ENCODE results near the gene SERPINA12. TPM values are rescaled to one million over a fixed set of nuclear protein-coding genes. Genes with fewer than 3 reads are reported as not detected.

The SERPINA12 gene
- total and polyA plus RNA-seq, 2 of the 13 experiments (the other 11 are each of a cell fraction or from before 2014, with no cell fraction given) = 0.08 TPM; not detected in 1

- TF ChIP-seq HMG20A (CRISPR knock-in tag; IDR thresholded peaks at IDR 0.05; ENCODE audit: borderline replicate concordance) = peak; percentile 78; the same call in 1 of the 2 replicates
- no peak for TF ChIP-seq FOXK1 (CRISPR knock-in tag; IDR thresholded peaks at IDR 0.05; ENCODE audit: borderline replicate concordance, low read depth)
- no peak for TF ChIP-seq AFF4 (CRISPR knock-in tag; IDR thresholded peaks at IDR 0.05)
- peak; percentile 73; the same call in 1 of the 2 replicates for TF ChIP-seq ZNF788 (CRISPR knock-in tag; IDR thresholded peaks at IDR 0.05; ENCODE audit: borderline replicate concordance)
- peak; percentile 79 for TF ChIP-seq ZMYM4 (CRISPR knock-in tag; IDR thresholded peaks at IDR 0.05)
- TF ChIP-seq POLR2G (IDR thresholded peaks at IDR 0.05; ENCODE audit: low read depth, low read length) = peak; percentile 72
- TF ChIP-seq, protein P1, sequence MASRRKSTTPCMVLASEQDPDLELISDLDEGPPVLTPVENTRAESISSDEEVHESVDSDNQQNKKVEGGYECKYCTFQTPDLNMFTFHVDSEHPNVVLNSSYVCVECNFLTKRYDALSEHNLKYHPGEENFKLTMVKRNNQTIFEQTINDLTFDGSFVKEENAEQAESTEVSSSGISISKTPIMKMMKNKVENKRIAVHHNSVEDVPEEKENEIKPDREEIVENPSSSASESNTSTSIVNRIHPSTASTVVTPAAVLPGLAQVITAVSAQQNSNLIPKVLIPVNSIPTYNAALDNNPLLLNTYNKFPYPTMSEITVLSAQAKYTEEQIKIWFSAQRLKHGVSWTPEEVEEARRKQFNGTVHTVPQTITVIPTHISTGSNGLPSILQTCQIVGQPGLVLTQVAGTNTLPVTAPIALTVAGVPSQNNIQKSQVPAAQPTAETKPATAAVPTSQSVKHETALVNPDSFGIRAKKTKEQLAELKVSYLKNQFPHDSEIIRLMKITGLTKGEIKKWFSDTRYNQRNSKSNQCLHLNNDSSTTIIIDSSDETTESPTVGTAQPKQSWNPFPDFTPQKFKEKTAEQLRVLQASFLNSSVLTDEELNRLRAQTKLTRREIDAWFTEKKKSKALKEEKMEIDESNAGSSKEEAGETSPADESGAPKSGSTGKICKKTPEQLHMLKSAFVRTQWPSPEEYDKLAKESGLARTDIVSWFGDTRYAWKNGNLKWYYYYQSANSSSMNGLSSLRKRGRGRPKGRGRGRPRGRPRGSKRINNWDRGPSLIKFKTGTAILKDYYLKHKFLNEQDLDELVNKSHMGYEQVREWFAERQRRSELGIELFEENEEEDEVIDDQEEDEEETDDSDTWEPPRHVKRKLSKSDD (CRISPR knock-in tag; IDR thresholded peaks at IDR 0.05; ENCODE audit: low read depth) = 0 out of 2 replicates have a peak, but pooled peaks have one; percentile 47
- peak; percentile 71 for TF ChIP-seq ERF (CRISPR knock-in tag; IDR thresholded peaks at IDR 0.05)
- peak; percentile 81 for TF ChIP-seq ZNF12 (CRISPR knock-in tag; IDR thresholded peaks at IDR 0.05)
- peak; percentile 38; the same call in 1 of the 2 replicates for TF ChIP-seq MAX (IDR thresholded peaks at IDR 0.05)
- peak; percentile 75 for TF ChIP-seq RCOR2 (CRISPR knock-in tag; IDR thresholded peaks at IDR 0.05)
- TF ChIP-seq ZNF251 (CRISPR knock-in tag; IDR thresholded peaks at IDR 0.05) = no peak
- TF ChIP-seq, protein P2, sequence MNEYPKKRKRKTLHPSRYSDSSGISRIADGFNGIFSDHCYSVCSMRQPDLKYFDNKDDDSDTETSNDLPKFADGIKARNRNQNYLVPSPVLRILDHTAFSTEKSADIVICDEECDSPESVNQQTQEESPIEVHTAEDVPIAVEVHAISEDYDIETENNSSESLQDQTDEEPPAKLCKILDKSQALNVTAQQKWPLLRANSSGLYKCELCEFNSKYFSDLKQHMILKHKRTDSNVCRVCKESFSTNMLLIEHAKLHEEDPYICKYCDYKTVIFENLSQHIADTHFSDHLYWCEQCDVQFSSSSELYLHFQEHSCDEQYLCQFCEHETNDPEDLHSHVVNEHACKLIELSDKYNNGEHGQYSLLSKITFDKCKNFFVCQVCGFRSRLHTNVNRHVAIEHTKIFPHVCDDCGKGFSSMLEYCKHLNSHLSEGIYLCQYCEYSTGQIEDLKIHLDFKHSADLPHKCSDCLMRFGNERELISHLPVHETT (CRISPR knock-in tag; conservative IDR thresholded peaks at IDR 0.05) = 0 out of 2 replicates have a peak, but pooled peaks have one; percentile 18
- TF ChIP-seq ZFP36L2 (CRISPR knock-in tag; IDR thresholded peaks at IDR 0.05) = no peak
- TF ChIP-seq ZSCAN29 (CRISPR knock-in tag; conservative IDR thresholded peaks at IDR 0.05) = peak; percentile 81; the same call in 1 of the 2 replicates
- TF ChIP-seq SYNCRIP (IDR thresholded peaks at IDR 0.05; ENCODE audit: insufficient read depth, low read depth, low read length) = no peak
- TF ChIP-seq RXRA (CRISPR knock-in tag; IDR thresholded peaks at IDR 0.05) = peak; percentile 93; the same call in 1 of the 2 replicates
- TF ChIP-seq HOXD1 (CRISPR knock-in tag; IDR thresholded peaks at IDR 0.05) = peak; percentile 83
- TF ChIP-seq HNF4A (CRISPR knock-in tag; IDR thresholded peaks at IDR 0.05) = peak; percentile 92
- no peak for TF ChIP-seq SOX6 (IDR thresholded peaks at IDR 0.05)
- peak; percentile 97 for TF ChIP-seq SOX6 (CRISPR knock-in tag; IDR thresholded peaks at IDR 0.05)
- peak; percentile 90 for TF ChIP-seq FOXA3 (CRISPR knock-in tag; IDR thresholded peaks at IDR 0.05)
- peak; percentile 95 for TF ChIP-seq GATA4 (IDR thresholded peaks at IDR 0.05; ENCODE audit: borderline replicate concordance, low read depth)
- TF ChIP-seq RARA (CRISPR knock-in tag; IDR thresholded peaks at IDR 0.05) = peak; percentile 92
Measured at GRCh38 chr14:94522115-94522724, 13.0 kb upstream of the SERPINA12 start (continued).

Measured in HepG2 (cell line).